ENCODE measurements around the gene TUBB6. TPM values are rescaled to one million over a fixed set of nuclear protein-coding genes. Genes with fewer than 3 reads are reported as not detected.
A peak's percentile ranks its signal among the peaks of the same experiment; 100 is the strongest.

The TUBB6 gene
- polyA plus RNA-seq, 4 donors: 11.9 to 56.4 (median 29.5) TPM

- FAIRE-seq: no peak
These were observed 34.6 kb downstream of the TUBB6 start for GRCh38 chr18:12342661-12343060.

GRCh38 chr18:12345491-12346239 lies 37.6 kb downstream of the TUBB6 start:
- H3K9me3 ChIP-seq (ENCODE audit: control insufficient read depth in 2 of 2, insufficient read depth in 1 of 2, low read depth in 1 of 2, low read length in 1 of 2): no peaks in the 10 kb centered on the region
- DNase-seq: no peak
- H3K4me1 ChIP-seq (ENCODE audit: control insufficient read depth in 3 of 3, insufficient read depth in 2 of 3, low read depth in 1 of 3, low read length in 2 of 3): no peaks in the 10 kb centered on the region
- H3K27me3 ChIP-seq (ENCODE audit: control insufficient read depth in 3 of 3, insufficient read depth in 3 of 3, low read length in 3 of 3): no peaks in the 10 kb centered on the region
- WGBS, 3 donors: 89 to 92% (median 89%) methylated on average over 13 of the region's 13 CpGs
- H3K27ac ChIP-seq (ENCODE audit: low read depth in 1 of 3, low read length in 2 of 3): no peak overlapping the region
- H3K36me3 ChIP-seq (ENCODE audit: control insufficient read depth in 3 of 3, insufficient read depth in 2 of 3, low read depth in 1 of 3, low read length in 3 of 3): peaks cover 24 to 70% (median 43%) of the 10 kb centered on the region in 3 donors
- no peak overlapping the region for H3K4me3 ChIP-seq (ENCODE audit: low read depth in 1 of 3, low read length in 3 of 3)
- FAIRE-seq: no peak

More at GRCh38 chr18:12342661-12343060, 34.6 kb downstream of the TUBB6 start:
- 93 to 95% (median 95%) methylated on average over 4 of the region's 4 CpGs for WGBS, 3 donors
- no peak overlapping the region for H3K27ac ChIP-seq (ENCODE audit: low read depth in 1 of 3, low read length in 2 of 3)
- no peak overlapping the region for H3K4me3 ChIP-seq (ENCODE audit: low read depth in 1 of 3, low read length in 3 of 3)
- H3K36me3 ChIP-seq (ENCODE audit: control insufficient read depth in 3 of 3, insufficient read depth in 2 of 3, low read depth in 1 of 3, low read length in 3 of 3): peaks cover 18 to 76% (median 37%) of the 10 kb centered on the region in 3 donors
- H3K9me3 ChIP-seq (ENCODE audit: control insufficient read depth in 2 of 2, insufficient read depth in 1 of 2, low read depth in 1 of 2, low read length in 1 of 2): no peaks in the 10 kb centered on the region
- no peak for DNase-seq
- H3K4me1 ChIP-seq (ENCODE audit: control insufficient read depth in 3 of 3, insufficient read depth in 2 of 3, low read depth in 1 of 3, low read length in 2 of 3): no peaks in the 10 kb centered on the region
- no peaks in the 10 kb centered on the region for H3K27me3 ChIP-seq (ENCODE audit: control insufficient read depth in 3 of 3, insufficient read depth in 3 of 3, low read length in 3 of 3)

- 91 to 94% (median 93%) methylated on average over 7 of the region's 7 CpGs for WGBS, 3 donors
- DNase-seq (no peak), FAIRE-seq (no peak)
- no peaks in the 10 kb centered on the region for H3K9me3 ChIP-seq (ENCODE audit: control insufficient read depth in 2 of 2, insufficient read depth in 1 of 2, low read depth in 1 of 2, low read length in 1 of 2)
- no peak overlapping the region for H3K27ac ChIP-seq (ENCODE audit: low read depth in 1 of 3, low read length in 2 of 3)
- H3K36me3 ChIP-seq (ENCODE audit: control insufficient read depth in 3 of 3, insufficient read depth in 2 of 3, low read depth in 1 of 3, low read length in 3 of 3): peaks cover 25 to 67% (median 47%) of the 10 kb centered on the region in 3 donors
- H3K4me3 ChIP-seq (ENCODE audit: low read depth in 1 of 3, low read length in 3 of 3): no peak overlapping the region
- no peaks in the 10 kb centered on the region for H3K27me3 ChIP-seq (ENCODE audit: control insufficient read depth in 3 of 3, insufficient read depth in 3 of 3, low read length in 3 of 3)
- no peaks in the 10 kb centered on the region for H3K4me1 ChIP-seq (ENCODE audit: control insufficient read depth in 3 of 3, insufficient read depth in 2 of 3, low read depth in 1 of 3, low read length in 2 of 3)
These were observed 38.2 kb downstream of the TUBB6 start for GRCh38 chr18:12346240-12346565.

DNA sequence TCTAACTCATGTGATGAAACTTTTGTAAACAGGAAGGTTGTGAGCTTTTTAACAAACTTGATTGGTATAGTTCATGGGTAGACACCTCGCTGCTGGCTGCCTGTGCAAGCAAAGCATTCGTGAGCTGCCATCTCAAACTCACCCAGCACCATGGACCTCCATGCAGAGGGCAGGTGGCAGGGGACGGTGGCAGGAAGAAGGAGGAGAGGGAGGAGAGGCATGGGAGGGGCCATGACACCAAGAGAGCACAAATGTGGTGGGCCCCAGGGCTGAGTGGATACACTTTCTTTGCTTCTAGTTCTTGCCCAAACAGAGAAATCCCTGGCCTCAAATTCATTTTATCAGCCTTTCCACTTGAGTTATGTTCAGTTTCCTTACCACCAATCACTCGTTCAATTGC lies 39.9 kb downstream of the TUBB6 start:
- no peak overlapping the region for H3K4me3 ChIP-seq (ENCODE audit: low read depth in 1 of 3, low read length in 3 of 3)
- WGBS, 3 donors: 86 to 95% (median 86%) methylated on average over 4 of the region's 4 CpGs
- no peaks in the 10 kb centered on the region for H3K4me1 ChIP-seq (ENCODE audit: control insufficient read depth in 3 of 3, insufficient read depth in 2 of 3, low read depth in 1 of 3, low read length in 2 of 3)
- DNase-seq (no peak), FAIRE-seq (no peak)
- peaks cover 29 to 72% (median 48%) of the 10 kb centered on the region in 3 donors for H3K36me3 ChIP-seq (ENCODE audit: control insufficient read depth in 3 of 3, insufficient read depth in 2 of 3, low read depth in 1 of 3, low read length in 3 of 3)
- H3K27ac ChIP-seq (ENCODE audit: low read depth in 1 of 3, low read length in 2 of 3): no peak overlapping the region
- no peaks in the 10 kb centered on the region for H3K9me3 ChIP-seq (ENCODE audit: control insufficient read depth in 2 of 2, insufficient read depth in 1 of 2, low read depth in 1 of 2, low read length in 1 of 2)
- no peaks in the 10 kb centered on the region for H3K27me3 ChIP-seq (ENCODE audit: control insufficient read depth in 3 of 3, insufficient read depth in 3 of 3, low read length in 3 of 3)

DNA sequence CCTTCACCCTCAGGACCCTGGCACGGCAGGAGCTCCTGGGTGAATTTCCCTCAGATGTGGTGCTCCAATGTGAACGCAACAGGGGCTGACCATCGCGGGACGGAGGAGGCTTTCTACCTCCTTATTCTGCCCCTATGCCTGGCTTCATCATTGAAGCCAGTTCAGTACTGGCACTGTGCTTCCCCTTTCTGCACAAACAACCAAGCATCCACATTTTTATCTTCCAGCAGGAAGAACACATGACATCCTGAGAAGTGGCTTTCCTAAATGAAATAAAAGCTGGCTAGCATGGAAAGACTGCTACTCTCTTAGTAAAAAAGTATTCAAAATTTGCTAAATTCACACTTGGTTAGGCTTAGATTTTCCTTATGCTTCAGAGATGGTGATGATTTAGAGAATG lies 44.1 kb downstream of the TUBB6 start:
- FAIRE-seq: no peak
- 97% methylated on average over 5 of the region's 5 CpGs for WGBS, 3 donors
- no peaks in the 10 kb centered on the region for H3K4me1 ChIP-seq (ENCODE audit: control insufficient read depth in 3 of 3, insufficient read depth in 2 of 3, low read depth in 1 of 3, low read length in 2 of 3)

GRCh38 chr18:12359515-12359927 lies 51.5 kb downstream of the TUBB6 start:
- no peak overlapping the region for H3K4me3 ChIP-seq (ENCODE audit: low read depth in 1 of 3, low read length in 3 of 3)
- H3K4me1 ChIP-seq (ENCODE audit: control insufficient read depth in 3 of 3, insufficient read depth in 2 of 3, low read depth in 1 of 3, low read length in 2 of 3): peaks cover 0 to 4% (median 0%) of the 10 kb centered on the region in 3 donors
- peaks cover 17 to 61% (median 23%) of the 10 kb centered on the region in 3 donors for H3K36me3 ChIP-seq (ENCODE audit: control insufficient read depth in 3 of 3, insufficient read depth in 2 of 3, low read depth in 1 of 3, low read length in 3 of 3)
- H3K9me3 ChIP-seq (ENCODE audit: control insufficient read depth in 2 of 2, insufficient read depth in 1 of 2, low read depth in 1 of 2, low read length in 1 of 2): no peaks in the 10 kb centered on the region
- DNase-seq: peak; percentile 67
- 39 to 54% (median 48%) methylated on average over 5 of the region's 5 CpGs for WGBS, 3 donors
- no peaks in the 10 kb centered on the region for H3K27me3 ChIP-seq (ENCODE audit: control insufficient read depth in 3 of 3, insufficient read depth in 3 of 3, low read length in 3 of 3)
- H3K27ac ChIP-seq (ENCODE audit: low read depth in 1 of 3, low read length in 2 of 3): peak overlapping the region in 1 of 3 donors; percentile 44
- no peak for FAIRE-seq

More for the DNA sequence above, 44.1 kb downstream of the TUBB6 start:
- H3K27ac ChIP-seq (ENCODE audit: low read depth in 1 of 3, low read length in 2 of 3): no peak overlapping the region
- H3K4me3 ChIP-seq (ENCODE audit: low read depth in 1 of 3, low read length in 3 of 3): no peak overlapping the region
- H3K36me3 ChIP-seq (ENCODE audit: control insufficient read depth in 3 of 3, insufficient read depth in 2 of 3, low read depth in 1 of 3, low read length in 3 of 3): peaks cover 28 to 64% (median 35%) of the 10 kb centered on the region in 3 donors
- no peaks in the 10 kb centered on the region for H3K9me3 ChIP-seq (ENCODE audit: control insufficient read depth in 2 of 2, insufficient read depth in 1 of 2, low read depth in 1 of 2, low read length in 1 of 2)
- DNase-seq: no peak
- no peaks in the 10 kb centered on the region for H3K27me3 ChIP-seq (ENCODE audit: control insufficient read depth in 3 of 3, insufficient read depth in 3 of 3, low read length in 3 of 3)

DNA sequence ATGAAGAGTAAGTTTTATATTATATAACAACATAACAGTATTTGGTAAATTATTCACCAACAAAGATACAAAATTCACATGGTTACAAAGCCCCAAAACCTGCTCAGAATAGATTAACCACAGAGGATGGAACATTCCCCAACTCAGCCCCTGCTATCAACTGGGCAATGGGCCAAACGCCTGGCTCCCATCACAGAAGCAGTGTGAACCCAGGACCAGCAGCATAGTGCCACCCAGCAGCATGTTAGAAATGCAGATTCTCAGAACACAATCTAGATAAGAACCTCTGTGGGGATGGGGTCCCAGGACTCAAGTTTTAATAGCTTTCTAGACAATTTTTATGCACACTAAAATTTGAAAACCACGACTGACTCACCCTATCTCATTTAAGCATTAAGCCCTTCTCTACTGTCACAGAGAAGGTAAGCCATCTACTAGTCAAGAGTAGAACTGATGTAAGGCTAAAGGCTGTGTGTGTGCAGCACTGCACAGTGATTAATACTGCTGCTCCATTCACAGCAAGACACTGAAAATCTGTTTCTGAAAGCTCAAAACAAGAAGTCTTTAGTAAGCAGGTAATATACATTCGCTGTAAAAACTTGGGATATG lies 53.8 kb downstream of the TUBB6 start:
- H3K27ac ChIP-seq (ENCODE audit: low read depth in 1 of 3, low read length in 2 of 3): no peak overlapping the region
- H3K27me3 ChIP-seq (ENCODE audit: control insufficient read depth in 3 of 3, insufficient read depth in 3 of 3, low read length in 3 of 3): no peaks in the 10 kb centered on the region
- DNase-seq: no peak
- WGBS, 3 donors: 62 to 76% (median 73%) methylated on average over 3 of the region's 3 CpGs
- H3K9me3 ChIP-seq (ENCODE audit: control insufficient read depth in 2 of 2, insufficient read depth in 1 of 2, low read depth in 1 of 2, low read length in 1 of 2): no peaks in the 10 kb centered on the region
- no peak overlapping the region for H3K4me3 ChIP-seq (ENCODE audit: low read depth in 1 of 3, low read length in 3 of 3)
- peaks cover 14 to 56% (median 17%) of the 10 kb centered on the region in 3 donors for H3K36me3 ChIP-seq (ENCODE audit: control insufficient read depth in 3 of 3, insufficient read depth in 2 of 3, low read depth in 1 of 3, low read length in 3 of 3)
- no peak for FAIRE-seq
- H3K4me1 ChIP-seq (ENCODE audit: control insufficient read depth in 3 of 3, insufficient read depth in 2 of 3, low read depth in 1 of 3, low read length in 2 of 3): peaks cover 0 to 7% (median 7%) of the 10 kb centered on the region in 3 donors

DNA sequence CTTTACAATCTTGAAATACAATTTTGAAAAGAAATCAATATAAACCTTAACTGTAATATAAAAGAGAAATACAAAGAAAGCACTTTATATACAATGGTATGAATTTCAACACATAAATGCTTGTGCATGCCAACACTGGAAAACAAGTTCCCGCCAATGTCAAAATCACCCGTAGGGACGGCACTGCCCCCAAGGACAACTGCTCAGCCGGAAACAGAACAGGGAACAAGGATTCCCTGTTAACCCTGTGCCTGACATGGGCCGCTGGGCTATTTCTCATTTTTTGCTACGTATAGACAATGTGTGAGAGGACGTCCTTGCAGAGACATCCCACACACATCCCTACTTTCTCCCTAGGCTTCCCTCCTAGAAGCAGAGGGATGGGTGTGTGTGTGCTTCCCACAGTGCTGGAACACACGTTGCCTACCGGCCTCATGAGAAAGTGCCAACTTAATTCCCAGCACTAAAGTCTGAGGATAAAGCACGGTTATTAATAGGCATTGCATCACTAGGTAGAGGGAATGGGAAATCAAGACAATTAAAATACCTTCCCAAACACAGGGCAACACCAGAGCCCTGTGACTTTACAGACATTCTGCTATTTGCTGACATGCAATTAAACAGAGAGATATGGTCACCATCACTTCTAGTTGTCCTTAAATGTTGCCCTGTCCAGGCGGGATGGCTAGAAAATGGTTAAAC lies 54.6 kb downstream of the TUBB6 start:
- H3K36me3 ChIP-seq (ENCODE audit: control insufficient read depth in 3 of 3, insufficient read depth in 2 of 3, low read depth in 1 of 3, low read length in 3 of 3): peaks cover 14 to 55% (median 17%) of the 10 kb centered on the region in 3 donors
- H3K4me1 ChIP-seq (ENCODE audit: control insufficient read depth in 3 of 3, insufficient read depth in 2 of 3, low read depth in 1 of 3, low read length in 2 of 3): peaks cover 0 to 15% (median 7%) of the 10 kb centered on the region in 3 donors
- H3K4me3 ChIP-seq (ENCODE audit: low read depth in 1 of 3, low read length in 3 of 3): no peak overlapping the region
- 87% methylated on average over 11 of the region's 11 CpGs for WGBS, 3 donors
- no peak overlapping the region for H3K27ac ChIP-seq (ENCODE audit: low read depth in 1 of 3, low read length in 2 of 3)
- FAIRE-seq: no peak
- no peaks in the 10 kb centered on the region for H3K27me3 ChIP-seq (ENCODE audit: control insufficient read depth in 3 of 3, insufficient read depth in 3 of 3, low read length in 3 of 3)
- DNase-seq: no peak
- no peaks in the 10 kb centered on the region for H3K9me3 ChIP-seq (ENCODE audit: control insufficient read depth in 2 of 2, insufficient read depth in 1 of 2, low read depth in 1 of 2, low read length in 1 of 2)
